HepG2 (cell line): ENCODE measurements around the gene CAPS. TPM values are rescaled to one million over a fixed set of nuclear protein-coding genes. Genes with fewer than 3 reads are reported as not detected.

Experiments used
- ATAC-seq: fragments of 200-7000 bp; cut with Tn5 transposase; 3 replicates; pipeline ENCODE4 v1.9.1; 2020; ENCODE audit warnings: mild to moderate bottlenecking, moderate library complexity
- BruUV-seq: library from RNA; stranded (reverse); fragments of 400-500 nt; replicated peaks from 2 replicates; lab custom pipeline; 2021; lab: Mats Ljungman, UMichigan
- CTCF ChIA-PET: fragments of 300-600 bp; formaldehyde crosslinking; extraction: SDS; loops from one replicate; lab custom pipeline; 2021; ENCODE audit warnings: low total read pairs, inconsistent platforms, low intra/inter-chr PET ratio; lab: Yijun Ruan, JAX
- POLR2A ChIA-PET: fragments of 350-600 bp; sonication (Branson Sonifier 250); formaldehyde crosslinking; loops from one replicate; lab custom pipeline; 2020; ENCODE audit warnings: antibody characterized with exemption, inconsistent platforms; lab: Yijun Ruan, JAX
- DNase-seq: peaks from one replicate; pipeline ENCODE4 v3.0.0-alpha.2; 2015; ENCODE audit warnings: low spot score
- FAIRE-seq: peaks from 3 replicates; lab custom pipeline; 2011; peaks lifted over from hg19 to GRCh38; lab: Jason Lieb, UNC
- H2AFZ ChIP-seq: one replicate; pipeline ENCODE4 v1.6.1; 2011; ENCODE audit warnings: low read length, inconsistent platforms
- H3K27ac ChIP-seq: fragments of 300-600 bp; 3 replicates; pipeline ENCODE4 v1.8.0; 2011; ENCODE audit warnings: mixed run types, mild to moderate bottlenecking, mixed read lengths, low read length, inconsistent platforms; ENCODE audit not compliant: insufficient read depth; ENCODE audit errors: extremely low read length
- H3K27me3 ChIP-seq, 2 experiments: fragments of 200-600 bp in 1 of 2; 2 replicates in 1 of 2; 3 replicates in 1 of 2; pipeline versions ENCODE4 v1.6.0 to v1.8.0; 2011; ENCODE audit warnings: low read length in 2 of 2, mild to moderate bottlenecking in 2 of 2, moderate library complexity in 2 of 2, inconsistent platforms in 1 of 2; ENCODE audit not compliant: insufficient read depth in 2 of 2, control insufficient read depth in 1 of 2
- H3K36me3 ChIP-seq, 2 experiments: fragments of 200-600 bp in 1 of 2; replicated peaks in 1 of 2; 2 replicates in 1 of 2; 3 replicates in 1 of 2; pipeline versions ENCODE4 v1.5.1 to v1.8.0; 2011; ENCODE audit warnings: low read length in 2 of 2, inconsistent platforms in 1 of 2; ENCODE audit not compliant: insufficient read depth in 2 of 2, control insufficient read depth in 1 of 2
- H3K4me1 ChIP-seq: 2 replicates; pipeline ENCODE4 v1.5.1; 2012; ENCODE audit warnings: low read length, inconsistent platforms; ENCODE audit not compliant: insufficient read depth
- H3K4me2 ChIP-seq: 2 replicates; pipeline ENCODE4 v1.6.0; 2011; ENCODE audit warnings: low read depth, low read length, inconsistent platforms
- H3K4me3 ChIP-seq, 3 experiments: fragments of 200-600 bp in 1 of 3; sonication (generic), shearing (Covaris generic) in 1 of 3; replicated peaks in 1 of 3; 2 replicates each; pipeline ENCODE4 v1.5.1; 2011 to 2016; ENCODE audit warnings: low read length in 3 of 3, inconsistent platforms in 2 of 3, low read depth in 2 of 3, mild to moderate bottlenecking in 2 of 3, control low read depth in 1 of 3, mixed read lengths in 1 of 3; ENCODE audit not compliant: insufficient read depth in 1 of 3
- H3K79me2 ChIP-seq: one replicate; pipeline ENCODE4 v1.6.1; 2011; ENCODE audit warnings: low read length, inconsistent platforms; ENCODE audit not compliant: insufficient read depth
- H3K9ac ChIP-seq: 2 replicates; pipeline ENCODE4 v1.6.0; 2011; ENCODE audit warnings: mild to moderate bottlenecking, low read depth, low read length, inconsistent platforms; ENCODE audit not compliant: insufficient read depth
- H3K9me3 ChIP-seq: 2 replicates; pipeline ENCODE4 v1.5.1; 2012; ENCODE audit warnings: mild to moderate bottlenecking, low read length
- H4K20me1 ChIP-seq: 2 replicates; pipeline ENCODE4 v1.6.0; 2011; ENCODE audit warnings: inconsistent platforms, mild to moderate bottlenecking, low read length, moderate library complexity; ENCODE audit not compliant: insufficient read depth
- AHR ChIP-seq: IDR thresholded peaks from 2 replicates; pipeline ENCODE4 v1.6.1; 2018; ENCODE audit warnings: missing genetic modification reagents, missing compliant biosample characterization
- BCL6 ChIP-seq: IDR thresholded peaks from 2 replicates; pipeline ENCODE4 v1.6.1; 2016; ENCODE audit warnings: missing genetic modification reagents, missing compliant biosample characterization
- CEBPG ChIP-seq: IDR thresholded peaks from 2 replicates; pipeline ENCODE4 v1.6.1; 2016
- HNRNPL ChIP-seq: fragments of 200-400 bp; formaldehyde crosslinking; IDR thresholded peaks from 2 replicates; pipeline ENCODE4 v1.6.1; 2017; ENCODE audit warnings: mild to moderate bottlenecking, low read depth, low read length
- MLLT10 ChIP-seq: sonication (generic); formaldehyde crosslinking; IDR thresholded peaks from 2 replicates; pipeline ENCODE4 v1.4.0; 2020; ENCODE audit warnings: missing genetic modification reagents
- PRPF4 ChIP-seq: fragments of 200-400 bp; formaldehyde crosslinking; IDR thresholded peaks from 2 replicates; pipeline ENCODE4 v1.6.1; 2016; ENCODE audit warnings: low read length, low read depth; ENCODE audit not compliant: poor library complexity, severe bottlenecking
- RARA ChIP-seq: IDR thresholded peaks from 2 replicates; pipeline ENCODE4 v1.6.1; 2016; ENCODE audit warnings: missing genetic modification reagents, missing compliant biosample characterization
- SOX13 ChIP-seq, 3 experiments: fragments of 450-650 bp in 1 of 3; sonication (generic) in 1 of 3; formaldehyde crosslinking in 1 of 3; IDR thresholded peaks in 2 of 3; conservative IDR thresholded peaks in 1 of 3; 2 replicates each; pipeline versions ENCODE4 v1.5.0 to v1.6.1; 2016 to 2020; ENCODE audit warnings: antibody characterized with exemption in 1 of 3, mild to moderate bottlenecking in 1 of 3, missing compliant biosample characterization in 1 of 3, missing genetic modification reagents in 1 of 3, moderate library complexity in 1 of 3
- SOX5 ChIP-seq: IDR thresholded peaks from 2 replicates; pipeline ENCODE4 v1.6.1; 2016; ENCODE audit warnings: borderline replicate concordance
- YY1 ChIP-seq: IDR thresholded peaks from 2 replicates; pipeline ENCODE4 v1.6.1; 2011; ENCODE audit warnings: low read length, low read depth, moderate library complexity, mild to moderate bottlenecking; ENCODE audit not compliant: insufficient read depth, insufficient replicate concordance
- ZBTB38 ChIP-seq: sonication (generic); formaldehyde crosslinking; IDR thresholded peaks from 2 replicates; pipeline ENCODE4 v1.5.1; 2020; ENCODE audit warnings: mild to moderate bottlenecking, missing genetic modification reagents
- ZKSCAN5 ChIP-seq: sonication (generic); formaldehyde crosslinking; IDR thresholded peaks from 2 replicates; pipeline ENCODE4 v1.5.1; 2020; ENCODE audit warnings: mild to moderate bottlenecking, missing genetic modification reagents
- ZNF160 ChIP-seq: sonication (generic); formaldehyde crosslinking; IDR thresholded peaks from 2 replicates; pipeline ENCODE4 v1.8.0; 2022; ENCODE audit warnings: mild to moderate bottlenecking, inconsistent platforms, missing genetic modification reagents
- WGBS: methylation state at CpG from one replicate; pipeline ENCODE4 v1.1.6; 2017; ENCODE audit warnings: low lambda C conversion rate; 5-methylcytosine and 5-hydroxymethylcytosine counted together
- in situ Hi-C: cut with HindIII; loops from 2 replicates; pipeline ENCODE4 v1.10.0; 2017; ENCODE audit warnings: low pct_unique_long_range_greater_than_20kb; ENCODE audit not compliant: extremely low pct_ligation_motif_present
- intact Hi-C: fragments of 100-400 bp; cut with micrococcal nuclease; formaldehyde crosslinking; loops from one replicate; pipeline ENCODE4 v1.10.0; 2022; ENCODE audit not compliant: unreplicated experiment
- polyA plus RNA-seq, 8 experiments: library from polyadenylated mRNA; depleted of rRNA in 3 of 8; stranded (reverse) in 7 of 8; unstranded in 1 of 8; fragments of >200 nt; fragmentation: Illumina TruSeq in 4 of 8; extraction: Trizol in 4 of 8; gene quantifications; 2 replicates each; pipeline versions ENCODE4 v1.2.1 to v1.2.3, GENCODE V29; 2011 to 2016; ENCODE audit warnings: low read depth in 4 of 8, missing spikeins in 1 of 8, mixed read lengths in 1 of 8; ENCODE audit not compliant: insufficient read depth in 1 of 8
- total RNA-seq, 5 experiments: library from RNA; depleted of rRNA; stranded (reverse); fragments of >200 nt; fragmentation: Illumina TruSeq; extraction: Trizol; gene quantifications; 2 replicates each; pipeline ENCODE4 v1.2.3, GENCODE V29; 2016; ENCODE audit warnings: low read depth in 1 of 5
- TF ChIP-seq, protein P1 (sequence below): sonication (generic); formaldehyde crosslinking; IDR thresholded peaks from 2 replicates; pipeline ENCODE4 v1.5.0; 2020; ENCODE audit warnings: missing genetic modification reagents
- TF ChIP-seq, protein P2 (sequence below): IDR thresholded peaks from 2 replicates; pipeline ENCODE4 v1.6.1; 2012; ENCODE audit warnings: inconsistent platforms
- TF ChIP-seq, protein P3 (sequence below): sonication (generic); formaldehyde crosslinking; IDR thresholded peaks from 2 replicates; pipeline ENCODE4 v1.4.0; 2020; ENCODE audit warnings: missing genetic modification reagents
- TF ChIP-seq, protein P4 (sequence below): sonication (generic); formaldehyde crosslinking; IDR thresholded peaks from 2 replicates; pipeline ENCODE4 v1.5.1; 2020; ENCODE audit warnings: mild to moderate bottlenecking, missing genetic modification reagents, moderate library complexity

Gene CAPS
- total and polyA plus RNA-seq, 2 of the 13 experiments (the other 11 are each of a cell fraction or from before 2014, with no cell fraction given) = 3.1 TPM

DNA sequence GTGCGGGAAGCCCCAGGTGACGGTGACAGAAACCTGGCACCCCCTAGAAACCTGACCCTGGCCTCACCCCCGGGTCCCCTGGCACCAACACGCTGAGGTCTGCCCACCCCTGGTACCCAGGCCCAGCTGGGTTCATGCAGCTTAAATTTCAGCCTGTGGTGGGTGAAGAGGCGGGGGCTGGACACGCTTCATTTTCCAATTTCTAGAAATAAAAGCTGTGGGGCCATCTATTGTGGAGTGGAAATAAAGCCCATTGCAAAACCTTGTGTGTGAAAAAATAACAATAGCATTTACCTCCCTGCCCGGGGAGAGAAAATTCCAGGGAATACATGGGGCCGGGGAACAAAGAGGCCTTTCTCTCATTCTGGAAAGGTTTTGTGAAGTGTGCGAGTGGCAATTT is 36.2 kb upstream of the CAPS start:
- H3K27ac ChIP-seq = peak overlapping the region; percentile 56
- no peak overlapping the region for H3K4me3 ChIP-seq
- no peaks in the 10 kb centered on the region for H3K9me3 ChIP-seq
- H3K9ac ChIP-seq = peak overlapping the region; percentile 24; the same call in 1 of the 2 replicates
- H3K79me2 ChIP-seq = no peaks in the 10 kb centered on the region
- intact Hi-C loops (no loop called here), in situ Hi-C loops (no loop called here)
- ChIA-PET CTCF (no interaction called here), POLR2A (interaction anchor here (0.8 kb wide), 1 partner anchor 50 kb away, joined by 3 read pairs; no protein-coding TSS in a partner anchor)
- peak; percentile 62 for DNase-seq
- H3K4me1 ChIP-seq = peaks cover 100% of the 10 kb centered on the region
- H3K4me2 ChIP-seq = no peak overlapping the region; the same call in 1 of the 2 replicates
- no peak for FAIRE-seq
- no peaks in the 10 kb centered on the region for H4K20me1 ChIP-seq
- no peak for ATAC-seq
- H2AFZ ChIP-seq = no peak overlapping the region
- BruUV-seq = no TSS peak
- 69% methylated on average over 9 of the region's 9 CpGs for WGBS
- H3K27me3 ChIP-seq = no peaks in the 10 kb centered on the region
- H3K36me3 ChIP-seq = no peaks in the 10 kb centered on the region
- TF ChIP-seq, protein P1, sequence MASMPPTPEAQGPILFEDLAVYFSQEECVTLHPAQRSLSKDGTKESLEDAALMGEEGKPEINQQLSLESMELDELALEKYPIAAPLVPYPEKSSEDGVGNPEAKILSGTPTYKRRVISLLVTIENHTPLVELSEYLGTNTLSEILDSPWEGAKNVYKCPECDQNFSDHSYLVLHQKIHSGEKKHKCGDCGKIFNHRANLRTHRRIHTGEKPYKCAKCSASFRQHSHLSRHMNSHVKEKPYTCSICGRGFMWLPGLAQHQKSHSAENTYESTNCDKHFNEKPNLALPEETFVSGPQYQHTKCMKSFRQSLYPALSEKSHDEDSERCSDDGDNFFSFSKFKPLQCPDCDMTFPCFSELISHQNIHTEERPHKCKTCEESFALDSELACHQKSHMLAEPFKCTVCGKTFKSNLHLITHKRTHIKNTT (CRISPR knock-in tag) = no peak
- TF ChIP-seq ZNF160 (CRISPR knock-in tag) = no peak
- TF ChIP-seq, protein P2, sequence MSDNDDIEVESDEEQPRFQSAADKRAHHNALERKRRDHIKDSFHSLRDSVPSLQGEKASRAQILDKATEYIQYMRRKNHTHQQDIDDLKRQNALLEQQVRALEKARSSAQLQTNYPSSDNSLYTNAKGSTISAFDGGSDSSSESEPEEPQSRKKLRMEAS = 0 out of 2 replicates have a peak, but pooled peaks have one; percentile 18
- peak; percentile 29; the same call in 1 of the 2 replicates for TF ChIP-seq BCL6 (CRISPR knock-in tag)
- TF ChIP-seq AHR (CRISPR knock-in tag) = no peak
- no peak for TF ChIP-seq YY1
- TF ChIP-seq, protein P3, sequence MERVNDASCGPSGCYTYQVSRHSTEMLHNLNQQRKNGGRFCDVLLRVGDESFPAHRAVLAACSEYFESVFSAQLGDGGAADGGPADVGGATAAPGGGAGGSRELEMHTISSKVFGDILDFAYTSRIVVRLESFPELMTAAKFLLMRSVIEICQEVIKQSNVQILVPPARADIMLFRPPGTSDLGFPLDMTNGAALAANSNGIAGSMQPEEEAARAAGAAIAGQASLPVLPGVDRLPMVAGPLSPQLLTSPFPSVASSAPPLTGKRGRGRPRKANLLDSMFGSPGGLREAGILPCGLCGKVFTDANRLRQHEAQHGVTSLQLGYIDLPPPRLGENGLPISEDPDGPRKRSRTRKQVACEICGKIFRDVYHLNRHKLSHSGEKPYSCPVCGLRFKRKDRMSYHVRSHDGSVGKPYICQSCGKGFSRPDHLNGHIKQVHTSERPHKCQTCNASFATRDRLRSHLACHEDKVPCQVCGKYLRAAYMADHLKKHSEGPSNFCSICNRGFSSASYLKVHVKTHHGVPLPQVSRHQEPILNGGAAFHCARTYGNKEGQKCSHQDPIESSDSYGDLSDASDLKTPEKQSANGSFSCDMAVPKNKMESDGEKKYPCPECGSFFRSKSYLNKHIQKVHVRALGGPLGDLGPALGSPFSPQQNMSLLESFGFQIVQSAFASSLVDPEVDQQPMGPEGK = peak; percentile 50
- no peak for TF ChIP-seq RARA (CRISPR knock-in tag)
- TF ChIP-seq ZBTB38 (CRISPR knock-in tag) = no peak
- peak; percentile 87; the same call in 1 of the 2 replicates for TF ChIP-seq SOX5 (CRISPR knock-in tag)
- TF ChIP-seq SOX13 (IDR thresholded peaks at IDR 0.05) = 0 out of 2 replicates have a peak, but pooled peaks have one; percentile 48
- TF ChIP-seq SOX13 (CRISPR knock-in tag; conservative IDR thresholded peaks at IDR 0.05 in 1 of 2, IDR thresholded peaks at IDR 0.05 in 1 of 2) = peak in 1 of 2 experiments; percentile 92; a peak in 2 of 4 replicates
- TF ChIP-seq, protein P4, sequence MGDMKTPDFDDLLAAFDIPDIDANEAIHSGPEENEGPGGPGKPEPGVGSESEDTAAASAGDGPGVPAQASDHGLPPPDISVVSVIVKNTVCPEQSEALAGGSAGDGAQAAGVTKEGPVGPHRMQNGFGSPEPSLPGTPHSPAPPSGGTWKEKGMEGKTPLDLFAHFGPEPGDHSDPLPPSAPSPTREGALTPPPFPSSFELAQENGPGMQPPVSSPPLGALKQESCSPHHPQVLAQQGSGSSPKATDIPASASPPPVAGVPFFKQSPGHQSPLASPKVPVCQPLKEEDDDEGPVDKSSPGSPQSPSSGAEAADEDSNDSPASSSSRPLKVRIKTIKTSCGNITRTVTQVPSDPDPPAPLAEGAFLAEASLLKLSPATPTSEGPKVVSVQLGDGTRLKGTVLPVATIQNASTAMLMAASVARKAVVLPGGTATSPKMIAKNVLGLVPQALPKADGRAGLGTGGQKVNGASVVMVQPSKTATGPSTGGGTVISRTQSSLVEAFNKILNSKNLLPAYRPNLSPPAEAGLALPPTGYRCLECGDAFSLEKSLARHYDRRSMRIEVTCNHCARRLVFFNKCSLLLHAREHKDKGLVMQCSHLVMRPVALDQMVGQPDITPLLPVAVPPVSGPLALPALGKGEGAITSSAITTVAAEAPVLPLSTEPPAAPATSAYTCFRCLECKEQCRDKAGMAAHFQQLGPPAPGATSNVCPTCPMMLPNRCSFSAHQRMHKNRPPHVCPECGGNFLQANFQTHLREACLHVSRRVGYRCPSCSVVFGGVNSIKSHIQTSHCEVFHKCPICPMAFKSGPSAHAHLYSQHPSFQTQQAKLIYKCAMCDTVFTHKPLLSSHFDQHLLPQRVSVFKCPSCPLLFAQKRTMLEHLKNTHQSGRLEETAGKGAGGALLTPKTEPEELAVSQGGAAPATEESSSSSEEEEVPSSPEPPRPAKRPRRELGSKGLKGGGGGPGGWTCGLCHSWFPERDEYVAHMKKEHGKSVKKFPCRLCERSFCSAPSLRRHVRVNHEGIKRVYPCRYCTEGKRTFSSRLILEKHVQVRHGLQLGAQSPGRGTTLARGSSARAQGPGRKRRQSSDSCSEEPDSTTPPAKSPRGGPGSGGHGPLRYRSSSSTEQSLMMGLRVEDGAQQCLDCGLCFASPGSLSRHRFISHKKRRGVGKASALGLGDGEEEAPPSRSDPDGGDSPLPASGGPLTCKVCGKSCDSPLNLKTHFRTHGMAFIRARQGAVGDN (CRISPR knock-in tag) = peak; percentile 33; the same call in 1 of the 2 replicates
- TF ChIP-seq HNRNPL = peak; percentile 76
- TF ChIP-seq PRPF4 = no peak
- TF ChIP-seq CEBPG = peak; percentile 26; the same call in 1 of the 2 replicates
- TF ChIP-seq MLLT10 (CRISPR knock-in tag) = no peak
- TF ChIP-seq ZKSCAN5 (CRISPR knock-in tag) = no peak
